GM13977 (cell line): ENCODE measurements around the gene TTBK2.

Source experiments
- DNase-seq: peaks from one replicate; pipeline ENCODE4 v3.0.0; 2012; ENCODE audit warnings: low spot score
- CTCF ChIP-seq: IDR thresholded peaks from 2 replicates; pipeline ENCODE4 v1.5.1; 2012; ENCODE audit warnings: mild to moderate bottlenecking, control low read depth; ENCODE audit not compliant: insufficient read depth; ENCODE audit errors: extremely low read depth, missing control alignments
- in situ Hi-C: fragments of 300-500 bp; cut with MboI; formaldehyde crosslinking; loops from one replicate; pipeline ENCODE4 v1.12.0; 2022; ENCODE audit warnings: low sequenced_read_pairs, low pct_unique_long_range_greater_than_20kb, mixed read lengths, inconsistent platforms; ENCODE audit not compliant: unreplicated experiment

TTBK2 gene

GRCh38 chr15:42750306-42750705 lies 170.3 kb downstream of the TTBK2 start:
- DNase-seq, result no peak

DNA sequence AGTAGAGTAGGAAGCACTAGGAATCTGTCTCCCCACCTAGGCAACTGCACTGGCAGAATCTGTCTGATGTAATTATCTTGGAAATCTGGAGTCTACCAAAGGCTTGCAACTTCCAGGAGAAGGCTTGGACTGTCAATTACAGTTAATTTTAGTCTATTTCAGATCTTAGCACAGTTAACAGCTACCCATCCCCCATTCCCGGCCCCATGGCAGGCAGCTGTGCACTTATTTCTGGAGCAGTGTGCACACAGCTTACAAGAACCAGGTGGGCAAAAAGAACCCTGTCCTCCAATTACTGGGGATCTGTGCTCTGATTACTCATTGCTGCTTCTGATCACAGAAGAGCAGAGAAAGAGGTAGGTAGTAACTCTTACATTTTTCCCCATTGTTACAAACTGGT lies 171.3 kb downstream of the TTBK2 start:
- in situ Hi-C loops, result no loop called here
- DNase-seq, result no peak
- no peak for TF ChIP-seq CTCF

More at GRCh38 chr15:42750306-42750705, 170.3 kb downstream of the TTBK2 start:
- no peak for TF ChIP-seq CTCF
- in situ Hi-C loops, result no loop called here

- TF ChIP-seq CTCF, result no peak
- no peak for DNase-seq
- in situ Hi-C loops, result no loop called here
Measured at GRCh38 chr15:42744195-42744594, 176.4 kb downstream of the TTBK2 start.

DNA sequence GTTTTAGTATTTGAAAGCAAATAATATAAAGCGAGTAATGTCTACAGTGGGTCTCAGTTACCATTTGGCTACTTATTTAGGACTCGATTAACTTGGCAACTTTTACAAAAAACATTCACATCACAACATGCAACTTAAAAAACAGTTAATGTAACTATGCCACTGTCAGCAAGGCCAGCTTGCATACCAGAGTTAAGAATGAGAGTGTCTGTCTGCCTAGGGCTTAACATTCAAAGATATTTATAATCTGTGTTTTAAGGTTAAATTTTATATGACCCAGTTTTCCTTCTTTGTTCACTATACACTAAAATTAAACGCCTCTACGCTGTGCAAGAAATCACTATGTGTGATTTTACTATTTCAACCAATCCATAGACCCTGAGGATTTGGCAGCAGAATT lies 178.4 kb downstream of the TTBK2 start:
- in situ Hi-C loops, result no loop called here
- no peak for TF ChIP-seq CTCF
- no peak for DNase-seq

DNA sequence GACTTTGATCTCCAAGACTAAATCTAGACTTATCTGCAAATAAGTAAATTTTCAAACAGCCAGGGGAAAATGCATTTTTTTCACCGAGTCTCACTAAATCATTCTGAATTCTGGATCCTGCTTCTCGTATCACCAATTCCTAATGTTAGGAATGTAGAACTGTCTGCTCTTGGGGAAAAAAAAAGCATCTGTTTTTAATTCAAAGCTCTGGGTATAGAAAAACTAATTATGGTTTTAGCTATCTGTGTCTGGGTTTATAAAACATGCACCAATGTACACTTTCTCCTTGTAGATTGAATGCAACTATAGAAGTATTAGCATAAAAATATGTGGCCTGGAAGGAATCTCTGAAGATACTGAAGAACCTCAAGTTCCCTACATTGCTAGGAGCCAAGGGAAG lies 178.9 kb downstream of the TTBK2 start:
- no peak for TF ChIP-seq CTCF
- DNase-seq, result no peak
- in situ Hi-C loops, result no loop called here

DNA sequence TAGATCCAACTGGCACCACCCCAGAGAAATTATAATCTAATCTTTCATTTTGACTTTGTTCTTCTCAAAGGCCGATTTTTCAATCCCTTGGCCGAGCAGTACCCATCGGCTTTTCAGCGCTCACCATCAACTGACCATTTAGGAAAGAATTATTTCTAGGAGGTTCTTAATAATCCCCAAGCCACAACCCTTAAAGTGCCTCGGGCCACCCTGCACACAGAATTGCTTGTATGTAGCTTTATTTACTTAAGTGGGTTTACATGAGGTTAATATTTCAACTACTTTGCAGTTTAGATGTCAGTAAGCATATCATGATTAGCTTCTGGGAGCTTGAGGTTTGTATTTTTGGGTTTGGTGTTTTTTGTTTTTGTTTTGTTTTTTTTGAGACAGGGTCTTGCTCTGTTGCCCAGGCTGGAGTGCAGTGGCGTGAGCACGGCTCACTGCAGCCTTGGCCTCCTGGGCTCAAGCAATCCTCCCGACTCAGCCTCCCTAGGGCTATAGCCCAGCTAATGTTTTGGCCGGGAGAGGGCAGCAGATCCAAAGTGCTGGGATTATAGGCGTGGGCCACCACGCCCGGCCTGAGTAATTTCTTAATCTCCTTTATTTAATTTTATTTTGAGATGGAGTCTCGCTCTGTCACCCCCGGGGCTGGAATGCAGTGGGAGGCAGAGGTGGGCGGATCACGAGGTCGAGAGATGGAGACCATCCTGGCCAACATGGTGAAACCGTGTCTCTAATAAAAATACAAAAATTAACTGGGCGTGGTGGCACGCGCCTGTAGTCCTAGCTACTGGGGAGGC lies 182.8 kb downstream of the TTBK2 start:
- no peak for DNase-seq
- in situ Hi-C loops, result no loop called here

More for the DNA sequence above, 182.8 kb downstream of the TTBK2 start:
- no peak for TF ChIP-seq CTCF
